ENCODE measurements around the gene NPAS1.

The NPAS1 gene

GRCh38 chr19:47082493-47082892 lies 62.9 kb downstream of the NPAS1 start:
- no peak for DNase-seq

GRCh38 chr19:47084879-47085439 lies 65.3 kb downstream of the NPAS1 start:
- no peak for DNase-seq

GRCh38 chr19:47086280-47086679 lies 66.6 kb downstream of the NPAS1 start:
- DNase-seq, result no peak

DNA sequence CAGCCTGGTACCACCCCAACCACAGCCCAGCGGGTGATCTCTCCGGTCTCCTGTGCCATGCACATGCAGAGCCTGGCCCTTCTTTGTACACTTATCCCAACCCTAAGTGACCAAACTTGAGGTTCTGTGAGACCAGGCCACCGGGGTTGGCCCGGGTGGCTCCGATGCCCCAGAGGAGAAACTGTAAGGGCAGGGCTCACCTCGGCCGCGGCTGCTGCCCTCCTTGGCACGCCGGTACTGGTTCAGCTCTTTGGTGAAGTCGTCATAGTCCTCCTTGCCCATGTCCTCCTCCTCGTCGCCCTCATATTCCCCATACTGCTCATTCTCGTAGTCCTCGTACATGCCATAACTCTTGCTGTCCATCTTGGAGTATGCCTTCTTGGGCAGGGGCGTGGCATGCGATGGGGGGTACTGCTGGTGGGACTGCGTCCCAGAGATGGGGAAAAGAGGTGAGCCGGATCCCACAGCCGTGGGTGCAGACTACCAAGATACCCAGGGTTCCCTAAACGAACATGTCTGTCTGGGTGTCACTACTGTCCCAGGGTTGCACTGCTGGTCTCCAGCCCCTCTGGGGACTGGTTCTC lies 70.2 kb downstream of the NPAS1 start:
- no peak for DNase-seq

DNA sequence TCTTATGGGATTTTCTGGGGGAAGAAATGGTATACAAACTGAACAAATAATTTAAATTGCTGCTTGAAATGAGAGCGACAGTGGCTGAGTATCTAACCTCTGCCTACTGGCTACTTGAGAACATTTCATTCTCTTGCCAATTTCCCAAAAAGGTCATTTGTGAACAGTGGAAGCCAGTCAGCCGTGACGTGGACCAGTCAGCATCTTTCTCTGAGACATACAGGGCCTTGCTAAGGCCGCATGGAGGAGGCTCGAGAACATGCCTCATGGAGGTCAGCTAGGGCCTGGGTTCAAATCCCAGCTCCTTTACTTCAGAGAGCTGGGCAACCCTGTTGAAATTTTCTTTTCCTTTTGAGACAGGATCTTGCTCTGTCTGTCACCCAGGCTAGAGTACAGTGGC lies 73.6 kb downstream of the NPAS1 start:
- no peak for DNase-seq

DNA sequence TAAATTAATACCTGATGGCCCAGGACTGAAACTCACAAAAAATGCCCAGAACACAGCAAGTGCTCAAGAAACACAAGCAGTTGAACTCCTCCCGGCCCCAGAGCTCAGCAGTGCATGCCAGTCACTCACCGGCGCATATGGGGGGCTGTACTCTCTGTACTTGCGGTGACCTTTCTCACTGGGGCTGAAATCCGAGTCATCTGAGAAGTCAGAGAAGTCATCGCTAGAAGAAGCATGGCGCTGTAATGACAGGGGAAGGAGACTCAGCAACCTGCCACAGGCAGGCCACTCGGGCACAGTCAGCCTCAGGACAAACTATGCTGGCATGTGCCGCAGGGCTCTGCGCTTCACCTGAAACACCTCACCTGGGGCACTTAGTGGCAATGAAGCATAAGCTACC lies 74.2 kb downstream of the NPAS1 start:
- DNase-seq, result peak in 1 of 5 experiments; percentile 61

DNA sequence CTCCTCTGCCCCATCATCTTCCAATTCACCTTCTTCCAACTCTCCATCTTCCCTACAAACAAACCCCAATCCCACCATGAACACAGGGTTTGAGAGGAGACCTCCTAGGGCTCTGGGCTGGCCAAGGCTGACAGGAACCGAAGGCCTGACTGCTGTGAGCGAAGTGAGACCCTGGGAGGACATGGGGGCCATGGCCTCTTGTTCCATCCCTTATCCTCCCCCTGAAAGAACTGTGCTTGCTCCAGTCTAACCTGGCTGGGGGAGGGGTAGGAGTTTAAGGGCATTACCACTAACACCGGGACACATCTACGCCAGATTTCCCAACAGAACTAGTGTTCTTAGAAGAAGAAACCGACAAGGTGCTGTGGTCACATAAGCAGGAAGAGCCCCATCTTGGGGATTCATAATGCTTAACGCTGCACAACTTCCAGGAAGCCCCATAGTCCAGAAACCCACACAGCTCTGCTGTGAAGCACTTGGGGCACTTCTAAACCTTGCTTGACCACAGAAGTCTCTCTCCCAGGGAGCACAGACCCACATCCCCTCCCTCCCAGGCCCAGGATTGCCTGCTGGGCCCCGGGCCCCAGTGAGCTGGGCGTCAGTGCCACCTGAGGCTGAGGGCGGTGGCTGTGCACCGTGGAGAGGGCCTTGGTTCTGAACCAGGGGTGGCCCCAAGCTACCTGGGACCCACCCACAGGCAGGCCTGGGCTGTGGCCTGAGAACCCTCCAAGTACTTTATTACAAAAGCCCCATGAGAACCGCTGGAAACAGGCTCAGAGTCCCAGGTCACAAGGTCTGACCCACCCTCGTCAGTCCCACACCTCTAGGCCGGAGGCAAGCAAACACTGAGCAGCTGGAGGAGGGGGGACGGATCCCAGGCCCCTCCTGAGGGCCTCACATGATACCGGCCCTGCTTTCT lies 75.2 kb downstream of the NPAS1 start:
- peak in 1 of 5 experiments; percentile 80 for DNase-seq
